HL-60/S4 treated with phorbol 12-myristate 13-acetate at 8.2 ng/mL for 4 days and 3 days (cell line): ENCODE results near the gene CKS1B.

Source experiments
- in situ Hi-C: fragments of 300-500 bp; cut with MboI; formaldehyde crosslinking; loops from 2 replicates; pipeline ENCODE4 v1.15.0; 2022; ENCODE audit warnings: low sequenced_read_pairs

CKS1B gene

DNA sequence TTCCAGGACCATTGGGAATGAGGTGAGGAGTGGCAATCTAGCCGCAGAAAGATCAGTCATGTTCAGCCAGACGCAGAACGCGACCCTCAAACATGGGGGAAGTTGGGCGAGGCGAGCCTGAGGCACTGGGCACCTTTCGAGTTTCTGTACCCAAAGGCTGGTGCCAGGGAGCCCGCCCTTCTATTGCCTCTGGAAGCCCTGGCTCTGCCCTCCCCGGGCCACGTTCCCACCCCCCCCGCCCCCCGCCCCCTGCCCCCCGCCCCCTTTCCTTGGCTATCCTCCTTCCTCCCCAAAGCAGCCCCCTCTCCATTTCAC, 25.9 kb downstream of the CKS1B start:
- in situ Hi-C loops: no loop called here

- in situ Hi-C loops: no loop called here
Measured at GRCh38 chr1:155000726-155001424, 26.4 kb downstream of the CKS1B start.

DNA sequence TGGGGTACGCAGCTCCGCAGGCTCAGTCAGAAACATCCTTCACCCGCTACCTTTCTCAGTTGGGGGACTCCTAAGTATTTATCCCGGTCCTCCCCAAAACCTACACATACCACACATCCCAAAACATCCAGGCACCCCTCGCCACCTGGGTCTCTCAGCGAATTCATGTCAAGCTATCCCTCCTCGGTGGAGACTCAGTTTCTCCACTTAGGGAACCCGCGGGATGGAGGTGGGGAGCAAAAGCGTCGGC, 26.9 kb downstream of the CKS1B start:
- in situ Hi-C loops: no loop called here

DNA sequence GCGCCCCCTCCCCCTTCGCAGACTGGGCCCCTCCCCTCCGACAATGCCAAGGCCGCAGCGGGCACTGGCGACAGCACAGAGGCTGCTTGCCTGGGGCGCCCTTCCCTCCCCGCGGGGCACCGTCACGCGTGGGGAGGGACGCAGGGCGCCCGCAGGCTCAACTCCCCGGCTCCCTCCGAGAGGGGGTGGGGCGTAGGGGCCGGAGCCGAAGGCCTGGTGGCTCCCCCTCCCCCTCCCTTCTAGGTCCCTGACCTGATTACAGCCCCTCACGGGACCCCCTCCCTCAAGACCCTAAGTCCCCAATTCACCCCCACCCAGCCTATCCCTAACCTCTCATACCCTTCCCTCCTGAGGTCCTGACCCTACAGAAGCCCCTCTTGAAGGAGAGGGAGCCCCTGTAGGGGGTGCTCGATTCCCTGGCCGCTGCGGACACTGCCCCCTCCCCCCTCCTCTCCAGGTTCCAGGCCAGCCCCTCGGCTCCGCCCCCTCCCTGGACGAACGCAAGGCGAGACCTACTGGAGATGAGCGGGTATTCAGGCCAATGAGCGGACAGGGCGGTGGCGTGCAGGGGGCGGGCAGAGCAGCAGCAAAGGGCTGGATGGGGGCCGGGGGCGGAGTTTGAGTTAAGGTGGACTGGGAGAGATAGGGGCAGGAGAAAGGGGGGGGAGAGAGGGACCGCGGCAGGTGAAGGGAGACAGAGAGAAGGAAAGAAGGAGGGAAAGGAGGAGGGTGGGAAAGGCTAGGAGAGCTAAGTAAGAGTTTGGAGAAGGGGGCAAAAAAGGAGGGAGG, 27.4 kb downstream of the CKS1B start:
- in situ Hi-C loops: no loop called here

DNA sequence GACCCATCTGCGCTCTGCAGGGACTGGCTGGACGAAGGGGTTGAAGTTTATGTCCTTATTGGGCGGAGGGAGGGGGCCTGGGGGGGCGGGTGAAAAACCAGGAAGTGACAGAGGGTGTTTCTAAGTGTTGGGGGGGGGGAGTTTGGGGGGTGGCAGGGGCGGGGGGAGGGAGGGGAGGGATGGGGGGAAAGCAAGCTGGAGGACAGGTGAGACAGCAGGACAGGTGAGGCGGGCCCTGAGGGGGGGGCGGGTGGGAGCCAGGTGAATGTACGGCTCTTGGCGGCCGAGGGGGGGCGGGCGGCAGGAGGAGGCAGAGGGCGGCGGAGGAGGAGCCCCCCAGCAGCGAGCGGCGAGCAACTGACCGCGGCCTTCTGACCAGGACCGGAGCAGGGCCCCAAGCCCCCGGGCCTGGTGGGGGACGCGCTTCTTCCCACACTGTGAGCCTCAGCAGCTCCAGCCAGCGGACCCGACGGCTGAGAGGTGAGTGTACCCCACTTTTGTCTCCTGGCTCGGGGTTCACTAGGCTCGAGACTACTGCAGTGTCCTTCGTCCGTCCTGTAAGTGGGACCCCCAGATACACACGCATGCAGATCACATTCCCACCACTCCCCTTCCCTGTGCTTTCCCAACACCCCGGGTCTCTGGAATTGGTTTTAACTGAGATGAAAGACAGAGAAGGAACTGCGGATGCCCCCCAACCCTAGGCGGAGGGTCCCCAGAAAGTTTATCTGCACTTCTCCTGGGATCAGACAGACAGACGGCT, 28.2 kb downstream of the CKS1B start, which contains the start of gene ZBTB7B:
Gene ZBTB7B, plus strand, starts transcription at position 339 of the 763 bp plus-strand sequence. CDS start 11,859 bp downstream, outside the sequence.
- in situ Hi-C loops: no loop called here

DNA sequence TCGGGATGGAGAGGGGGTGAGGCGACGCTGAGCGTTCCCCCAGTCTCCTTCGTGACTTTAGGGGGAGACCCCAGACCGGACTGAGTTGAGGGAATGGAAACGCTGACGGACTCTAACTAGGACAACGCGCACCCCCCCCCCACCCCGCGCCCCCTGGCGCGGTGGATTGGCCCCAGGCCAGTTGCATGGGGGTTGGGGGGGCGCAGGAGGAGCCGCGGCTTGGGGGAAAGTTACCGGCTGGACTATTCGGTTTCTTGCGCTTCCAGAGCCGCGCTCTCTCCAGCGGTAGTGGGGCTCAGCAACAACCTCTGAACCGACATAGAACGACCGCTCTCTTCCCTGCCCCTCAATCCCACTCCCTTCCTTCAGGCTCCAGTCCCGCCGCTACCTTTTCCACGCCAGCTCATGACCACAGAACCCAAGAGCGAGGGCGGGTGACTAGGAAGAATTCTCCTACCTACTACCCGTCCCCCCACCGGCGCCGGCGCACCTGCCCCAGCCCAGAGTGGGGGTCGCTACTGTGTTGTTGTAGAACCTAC, 28.8 kb downstream of the CKS1B start:
- in situ Hi-C loops: no loop called here

DNA sequence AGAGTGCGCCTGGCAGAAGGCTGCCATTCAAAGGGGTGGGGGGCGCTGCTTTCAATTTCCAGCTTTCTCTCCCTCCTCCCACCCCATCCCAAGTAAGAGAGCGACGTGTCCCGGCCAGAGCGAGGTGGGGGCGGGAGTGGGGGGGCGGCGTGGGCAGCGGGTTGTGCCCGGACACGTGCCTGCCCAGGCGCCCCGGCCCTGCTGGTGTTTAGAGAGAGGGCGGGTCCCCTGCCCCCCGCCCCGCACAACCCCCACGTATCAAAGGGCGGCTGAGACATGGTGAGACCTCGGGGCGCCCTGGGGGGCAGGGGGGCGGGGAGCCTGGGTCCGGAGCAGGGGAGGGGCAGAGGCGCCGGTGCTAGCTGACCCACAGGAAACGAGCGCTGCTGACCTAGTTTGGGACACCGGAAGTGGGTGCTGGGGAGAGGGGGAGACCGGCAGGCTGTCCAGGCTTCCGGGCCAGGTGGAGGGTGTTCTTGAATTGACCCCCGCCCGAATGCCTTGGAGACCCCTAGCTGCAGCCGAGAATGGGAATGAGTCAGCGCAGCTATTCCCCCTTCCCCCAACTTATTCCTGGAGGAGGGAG, 29.4 kb downstream of the CKS1B start:
- in situ Hi-C loops: no loop called here

DNA sequence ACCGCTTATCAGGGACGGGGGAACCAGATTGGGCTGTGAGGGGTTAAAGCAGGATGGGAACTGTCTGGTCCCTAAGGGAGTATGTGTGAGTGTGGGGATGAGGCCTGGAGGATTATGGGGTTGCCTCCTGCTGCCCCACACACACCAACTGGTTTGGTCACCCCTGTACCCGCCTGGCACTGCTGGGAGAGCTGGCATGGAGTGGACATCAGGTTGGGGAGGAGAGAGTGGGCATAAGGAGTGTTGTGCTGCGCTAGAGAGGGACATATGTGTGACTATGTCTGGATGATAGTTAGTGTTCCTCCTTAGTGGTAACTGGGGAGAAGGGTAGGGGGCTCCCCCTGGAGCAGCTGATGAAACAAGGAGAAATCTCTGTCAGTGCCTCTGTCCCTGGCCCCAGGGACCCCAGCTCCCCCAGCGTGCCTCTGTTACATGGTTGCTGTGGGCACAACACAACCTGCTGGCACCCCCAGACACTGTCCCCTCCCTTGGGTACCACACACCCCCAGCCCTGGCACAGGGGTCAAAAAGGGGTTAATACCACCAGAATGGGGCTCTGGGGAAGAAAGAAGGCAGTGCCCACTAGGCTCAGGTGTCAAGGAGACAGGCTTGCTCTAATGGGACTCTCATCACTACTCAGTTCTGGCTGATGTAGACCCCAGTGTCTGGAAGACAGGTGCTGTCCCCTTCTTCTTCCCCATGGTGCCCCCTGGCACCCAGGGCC, 30.0 kb downstream of the CKS1B start:
- in situ Hi-C loops: no loop called here

GRCh38 chr1:155005076-155006011, 30.9 kb downstream of the CKS1B start:
- in situ Hi-C loops: no loop called here

- in situ Hi-C loops: no loop called here
Measured at GRCh38 chr1:155006601-155007101, 32.2 kb downstream of the CKS1B start.

DNA sequence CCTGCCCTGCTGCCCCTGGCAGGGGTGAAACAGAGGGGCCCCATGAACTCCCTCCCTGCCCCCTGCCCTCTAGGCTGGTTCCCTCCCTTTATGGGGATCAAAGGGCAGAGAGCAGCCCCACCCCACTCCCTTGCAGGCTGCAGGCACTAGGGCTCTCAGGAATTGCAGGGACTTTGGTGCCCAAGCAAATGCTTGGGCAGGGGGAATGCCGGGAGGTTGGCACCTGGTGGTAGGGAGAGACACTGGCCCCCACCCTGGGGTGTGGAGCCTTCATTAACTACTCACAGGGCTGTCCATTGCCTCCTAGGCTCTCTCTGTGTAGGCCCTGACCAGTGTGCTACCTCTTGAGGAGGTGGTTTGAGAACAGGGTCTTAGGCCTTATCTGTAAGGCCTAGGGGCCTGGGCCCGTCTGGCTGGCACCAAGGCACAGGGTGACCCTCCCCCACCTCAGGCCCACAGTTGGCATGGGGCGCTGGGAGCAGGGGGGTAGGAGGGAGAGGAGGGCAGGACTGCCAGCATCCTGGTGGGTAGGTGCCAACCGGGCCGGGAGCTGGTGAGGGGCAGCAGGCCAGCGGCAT, 32.9 kb downstream of the CKS1B start:
- in situ Hi-C loops: no loop called here

- in situ Hi-C loops: no loop called here
Measured at GRCh38 chr1:155008015-155008941, 33.8 kb downstream of the CKS1B start.

DNA sequence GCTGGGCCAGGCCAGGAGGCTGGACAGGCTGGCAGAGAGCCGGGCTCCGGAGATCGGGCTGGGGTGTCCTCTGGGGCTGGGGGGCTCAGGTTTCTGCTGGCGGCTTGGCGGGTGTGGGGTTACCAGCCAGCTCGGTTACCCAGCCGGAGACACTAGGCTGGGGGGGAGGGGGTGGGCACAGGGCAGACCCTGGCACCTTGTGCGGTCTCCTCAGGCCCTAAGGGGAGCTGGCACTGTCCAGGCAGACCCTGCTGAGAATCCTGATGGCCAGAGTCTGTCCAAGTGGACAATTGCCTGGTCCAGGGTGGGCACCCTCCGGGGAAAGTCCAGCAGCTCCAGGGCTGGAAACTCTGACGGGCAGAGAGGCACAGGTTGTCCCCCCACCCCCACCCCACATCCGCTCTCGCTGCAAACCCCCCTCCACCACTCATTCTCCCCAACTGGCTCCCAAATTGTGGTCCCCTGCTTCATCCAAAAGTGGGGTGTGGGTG, 34.8 kb downstream of the CKS1B start:
- in situ Hi-C loops: no loop called here

DNA sequence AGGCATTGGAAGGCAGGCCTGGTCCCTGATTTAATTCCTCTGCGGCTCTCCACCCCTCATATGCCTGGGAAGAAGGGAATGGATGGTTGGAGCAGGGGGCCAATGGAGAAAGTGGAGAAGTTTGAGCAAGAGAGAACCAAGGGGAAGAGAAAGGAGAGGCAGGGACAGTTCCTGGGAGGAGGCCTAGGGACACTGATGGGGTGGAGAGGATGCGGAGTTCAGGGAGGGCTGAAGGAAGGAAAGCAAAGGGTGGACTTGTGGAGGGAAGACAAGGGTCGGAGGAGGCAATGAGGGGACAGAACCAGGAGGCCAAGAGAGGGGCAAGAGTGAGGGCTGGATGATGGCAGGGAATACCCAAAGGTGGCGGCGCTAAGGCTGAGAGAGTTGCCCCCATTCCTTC, 35.3 kb downstream of the CKS1B start:
- in situ Hi-C loops: no loop called here

GRCh38 chr1:155010211-155010918, 35.9 kb downstream of the CKS1B start:
- in situ Hi-C loops: no loop called here

DNA sequence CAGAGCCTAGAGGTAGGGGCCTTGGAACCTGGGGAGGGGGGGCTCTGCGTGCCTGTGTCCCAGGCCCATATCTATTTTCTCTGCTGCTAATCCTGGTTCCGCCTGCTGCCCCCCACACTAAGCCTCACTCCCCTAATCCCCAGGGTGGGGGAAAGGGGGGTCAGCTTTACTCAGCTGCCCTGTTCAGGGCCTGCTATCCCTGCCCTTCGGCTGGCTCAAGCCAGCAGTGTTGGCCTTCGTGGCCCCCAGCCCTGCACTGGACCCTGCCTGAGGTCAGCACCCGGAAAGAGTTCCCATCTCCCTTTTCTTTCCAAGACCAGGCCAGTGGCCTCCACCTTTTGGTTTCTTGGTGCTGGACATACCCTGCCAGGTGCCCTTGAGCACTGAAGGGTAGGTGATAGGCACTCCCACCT, 36.5 kb downstream of the CKS1B start:
- in situ Hi-C loops: no loop called here

- in situ Hi-C loops: no loop called here
Measured at GRCh38 chr1:155011437-155012025, 37.0 kb downstream of the CKS1B start.
